BLaER1 treated with 17β-estradiol and CSF1 and Interleukin-3, amounts not matched to agents 10 nM and 100 nM (cell line): ENCODE measurements around the gene VMAC.

ENCODE experiments used
- H3K27ac ChIP-seq, 11 experiments: shearing (Covaris generic); formaldehyde crosslinking; 2 replicates each; pipeline ENCODE4 v1.8.1; 2022
- H3K27me3 ChIP-seq, 11 experiments: shearing (Covaris generic); formaldehyde crosslinking; 2 replicates each; pipeline ENCODE4 v1.8.1; 2022
- H3K36me3 ChIP-seq, 11 experiments: shearing (Covaris generic); formaldehyde crosslinking; 2 replicates each; pipeline ENCODE4 v1.8.1; 2022
- H3K4me1 ChIP-seq, 10 experiments: shearing (Covaris generic); formaldehyde crosslinking; 2 replicates each; pipeline ENCODE4 v1.8.1; 2022
- H3K4me2 ChIP-seq, 11 experiments: shearing (Covaris generic); formaldehyde crosslinking; 2 replicates each; pipeline ENCODE4 v1.8.1; 2022
- H3K4me3 ChIP-seq, 10 experiments: shearing (Covaris generic); formaldehyde crosslinking; 2 replicates each; pipeline ENCODE4 v1.8.1; 2022
- H3K9ac ChIP-seq, 11 experiments: shearing (Covaris generic); formaldehyde crosslinking; 2 replicates each; pipeline ENCODE4 v1.8.1; 2022
- H3K9me3 ChIP-seq, 11 experiments: shearing (Covaris generic); formaldehyde crosslinking; replicated peaks in 1 of 11; 2 replicates each; pipeline ENCODE4 v1.8.1; 2022
- H4K20me1 ChIP-seq, 11 experiments: shearing (Covaris generic); formaldehyde crosslinking; 2 replicates each; pipeline ENCODE4 v1.8.1; 2022
- Cebpa-rat ChIP-seq, 11 experiments: shearing (Covaris generic); IDR thresholded peaks; 2 replicates each; pipeline ENCODE4 v1.8.1; 2022

The VMAC gene

GRCh38 chr19:5956323-5956722 is 51.7 kb downstream of the VMAC start:
- no peak for TF ChIP-seq Cebpa-rat (IDR thresholded peaks at IDR 0.05)
- Histone ChIP-seq H4K20me1 (peaks cover 97 to 100% (median 98%) of the 10 kb centered on the region in 11 experiments), H3K9me3 (no peaks in the 10 kb centered on the region), H3K4me1 (peaks cover 58 to 95% (median 91%) of the 10 kb centered on the region in 10 experiments), H3K9ac (peak overlapping the region in 1 of 11 experiments; percentile 36; a peak in 3 of 22 replicates), H3K4me2 (peak overlapping the region in 6 of 11 experiments; percentile 2 to 91 (median 37); a peak in 7 of 22 replicates), H3K27me3 (no peaks in the 10 kb centered on the region), H3K4me3 (no peak overlapping the region), H3K27ac (no peak overlapping the region), H3K36me3 (peaks cover 0 to 39% (median 20%) of the 10 kb centered on the region in 11 experiments; a peak in 20 of 22 replicates)

GRCh38 chr19:5956728-5957127 is 52.1 kb downstream of the VMAC start:
- Histone ChIP-seq H3K4me1 (peaks cover 58 to 95% (median 91%) of the 10 kb centered on the region in 10 experiments), H3K4me3 (no peak overlapping the region), H3K9ac (peak overlapping the region in 1 of 11 experiments; percentile 36; a peak in 3 of 22 replicates), H3K27me3 (no peaks in the 10 kb centered on the region), H3K4me2 (peak overlapping the region in 6 of 11 experiments; percentile 2 to 91 (median 37); a peak in 6 of 22 replicates), H4K20me1 (peaks cover 97 to 100% (median 98%) of the 10 kb centered on the region in 11 experiments), H3K9me3 (no peaks in the 10 kb centered on the region), H3K36me3 (peaks cover 0 to 39% (median 20%) of the 10 kb centered on the region in 11 experiments; a peak in 20 of 22 replicates), H3K27ac (no peak overlapping the region)
- TF ChIP-seq Cebpa-rat (IDR thresholded peaks at IDR 0.05), result no peak

GRCh38 chr19:5957170-5957569 is 52.5 kb downstream of the VMAC start:
- Histone ChIP-seq H3K4me1 (peaks cover 58 to 95% (median 91%) of the 10 kb centered on the region in 10 experiments), H4K20me1 (peaks cover 95 to 100% (median 98%) of the 10 kb centered on the region in 11 experiments), H3K27me3 (no peaks in the 10 kb centered on the region), H3K9ac (no peak overlapping the region), H3K4me3 (no peak overlapping the region), H3K9me3 (no peaks in the 10 kb centered on the region), H3K36me3 (peaks cover 0 to 39% (median 20%) of the 10 kb centered on the region in 11 experiments; a peak in 20 of 22 replicates), H3K4me2 (peak overlapping the region in 4 of 11 experiments; percentile 2 to 91 (median 53); a peak in 1 of 22 replicates), H3K27ac (no peak overlapping the region)
- no peak for TF ChIP-seq Cebpa-rat (IDR thresholded peaks at IDR 0.05)

- Histone ChIP-seq H3K36me3 (peaks cover 0 to 39% (median 20%) of the 10 kb centered on the region in 11 experiments; a peak in 20 of 22 replicates), H3K4me2 (peak overlapping the region in 2 of 11 experiments; percentile 4 to 15; a peak in 3 of 22 replicates), H3K9ac (peak overlapping the region in 5 of 11 experiments; percentile 5 to 38 (median 12); a peak in 5 of 22 replicates), H3K4me3 (no peak overlapping the region), H3K4me1 (peaks cover 58 to 95% (median 91%) of the 10 kb centered on the region in 10 experiments), H4K20me1 (peaks cover 92 to 100% (median 98%) of the 10 kb centered on the region in 11 experiments), H3K9me3 (no peaks in the 10 kb centered on the region), H3K27me3 (no peaks in the 10 kb centered on the region), H3K27ac (peak overlapping the region in 5 of 11 experiments; percentile 4 to 25 (median 12); a peak in 2 of 22 replicates)
- TF ChIP-seq Cebpa-rat (IDR thresholded peaks at IDR 0.05), result no peak
Measured at GRCh38 chr19:5958074-5958850, 53.6 kb downstream of the VMAC start.

GRCh38 chr19:5958851-5959122 is 54.1 kb downstream of the VMAC start:
- Histone ChIP-seq H3K4me1 (peaks cover 58 to 95% (median 91%) of the 10 kb centered on the region in 10 experiments), H3K27ac (peak overlapping the region in 4 of 11 experiments; percentile 6 to 25 (median 16); a peak in 2 of 22 replicates), H4K20me1 (peaks cover 91 to 100% (median 98%) of the 10 kb centered on the region in 11 experiments), H3K9ac (peak overlapping the region in 6 of 11 experiments; percentile 5 to 38 (median 10); a peak in 5 of 22 replicates), H3K27me3 (no peaks in the 10 kb centered on the region), H3K4me2 (peak overlapping the region in 2 of 11 experiments; percentile 4 to 15; a peak in 2 of 22 replicates), H3K4me3 (no peak overlapping the region), H3K9me3 (no peaks in the 10 kb centered on the region), H3K36me3 (peaks cover 0 to 39% (median 20%) of the 10 kb centered on the region in 11 experiments; a peak in 20 of 22 replicates)
- TF ChIP-seq Cebpa-rat (IDR thresholded peaks at IDR 0.05), result no peak

- Histone ChIP-seq H3K4me2 (peak overlapping the region in 3 of 11 experiments; percentile 15 to 95 (median 89); a peak in 7 of 22 replicates), H3K9me3 (no peaks in the 10 kb centered on the region), H3K4me1 (peaks cover 58 to 95% (median 91%) of the 10 kb centered on the region in 10 experiments), H4K20me1 (peaks cover 89 to 100% (median 99%) of the 10 kb centered on the region in 11 experiments), H3K36me3 (peaks cover 0 to 45% (median 20%) of the 10 kb centered on the region in 11 experiments; a peak in 20 of 22 replicates), H3K4me3 (no peak overlapping the region), H3K27ac (peak overlapping the region in 4 of 11 experiments; percentile 6 to 30 (median 23); a peak in 2 of 22 replicates), H3K9ac (peak overlapping the region in 8 of 11 experiments; percentile 4 to 50 (median 16); a peak in 5 of 22 replicates), H3K27me3 (no peaks in the 10 kb centered on the region)
- no peak for TF ChIP-seq Cebpa-rat (IDR thresholded peaks at IDR 0.05)
Measured at GRCh38 chr19:5959260-5960004, 54.8 kb downstream of the VMAC start.
